AG04450 (cell line): ENCODE results near the gene ILKAP. TPM values are rescaled to one million over a fixed set of nuclear protein-coding genes. Genes with fewer than 3 reads are reported as not detected.

ENCODE experiments used
- CTCF ChIA-PET: fragments of 300-600, 350-600 bp; formaldehyde crosslinking; extraction: SDS; loops from one replicate; lab custom pipeline; 2022; ENCODE audit warnings: antibody characterized with exemption, inconsistent platforms; lab: Charles Lee
- POLR2A ChIA-PET: fragments of 350-600 bp; formaldehyde crosslinking; extraction: SDS; loops from one replicate; lab custom pipeline; 2021; ENCODE audit warnings: antibody characterized with exemption, inconsistent platforms; lab: Yijun Ruan, JAX
- DNase-seq: peaks from one replicate; pipeline ENCODE4 v3.0.0-alpha.2; 2011; ENCODE audit warnings: low read depth, low spot score
- H3K27ac ChIP-seq: one replicate; pipeline ENCODE4 v1.5.1; 2012; ENCODE audit warnings: low read depth, low read length, control low read depth
- H3K27me3 ChIP-seq: one replicate; pipeline ENCODE4 v1.6.0; 2012; ENCODE audit warnings: low read length; ENCODE audit not compliant: control insufficient read depth, insufficient read depth
- H3K4me3 ChIP-seq: 2 replicates; pipeline ENCODE4 v1.5.1; 2011; ENCODE audit warnings: mild to moderate bottlenecking, low read depth, low read length, control low read depth
- H3K9me3 ChIP-seq: 2 replicates; pipeline ENCODE4 v1.5.1; 2012; ENCODE audit warnings: low read length; ENCODE audit not compliant: control insufficient read depth, insufficient read depth
- polyA plus RNA-seq: library from polyadenylated mRNA; depleted of rRNA; stranded (reverse); fragments of >200 nt; gene quantifications from 2 replicates; pipeline ENCODE4 v1.2.3, GENCODE V29; 2011
- TF ChIP-seq, protein P1 (sequence below): IDR thresholded peaks from 2 replicates; pipeline ENCODE4 v1.5.1; 2011; ENCODE audit warnings: low read depth, low read length, control low read depth, inconsistent platforms

The ILKAP gene
- polyA plus RNA-seq, 1 experiment, result 34.9 TPM

DNA sequence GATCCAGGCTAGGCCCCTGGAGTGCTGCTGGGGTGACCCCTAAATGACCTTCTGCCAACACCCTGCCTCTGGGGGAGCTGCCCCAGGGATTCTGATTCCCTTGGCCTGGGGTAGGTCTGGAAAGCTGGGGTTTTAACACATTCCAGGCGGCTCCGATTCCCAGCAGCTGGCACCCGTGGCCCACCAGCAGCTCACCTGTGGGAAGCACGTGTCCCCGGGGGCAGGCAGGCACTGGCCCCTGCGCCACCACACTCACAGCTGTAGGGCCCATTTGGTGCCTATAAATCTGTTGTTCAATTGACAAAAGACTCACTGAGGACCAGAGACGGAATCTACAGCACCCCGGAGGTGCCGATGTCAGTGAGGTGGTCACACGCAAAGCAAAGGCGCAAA, 69.1 kb downstream of the ILKAP start:
- Histone ChIP-seq H3K9me3 (no peaks in the 10 kb centered on the region; the same call in 1 of the 2 replicates), H3K27me3 (no peaks in the 10 kb centered on the region), H3K27ac (no peak overlapping the region), H3K4me3 (no peak overlapping the region)
- ChIA-PET POLR2A (no interaction called here), CTCF (no interaction called here)
- TF ChIP-seq, protein P1, sequence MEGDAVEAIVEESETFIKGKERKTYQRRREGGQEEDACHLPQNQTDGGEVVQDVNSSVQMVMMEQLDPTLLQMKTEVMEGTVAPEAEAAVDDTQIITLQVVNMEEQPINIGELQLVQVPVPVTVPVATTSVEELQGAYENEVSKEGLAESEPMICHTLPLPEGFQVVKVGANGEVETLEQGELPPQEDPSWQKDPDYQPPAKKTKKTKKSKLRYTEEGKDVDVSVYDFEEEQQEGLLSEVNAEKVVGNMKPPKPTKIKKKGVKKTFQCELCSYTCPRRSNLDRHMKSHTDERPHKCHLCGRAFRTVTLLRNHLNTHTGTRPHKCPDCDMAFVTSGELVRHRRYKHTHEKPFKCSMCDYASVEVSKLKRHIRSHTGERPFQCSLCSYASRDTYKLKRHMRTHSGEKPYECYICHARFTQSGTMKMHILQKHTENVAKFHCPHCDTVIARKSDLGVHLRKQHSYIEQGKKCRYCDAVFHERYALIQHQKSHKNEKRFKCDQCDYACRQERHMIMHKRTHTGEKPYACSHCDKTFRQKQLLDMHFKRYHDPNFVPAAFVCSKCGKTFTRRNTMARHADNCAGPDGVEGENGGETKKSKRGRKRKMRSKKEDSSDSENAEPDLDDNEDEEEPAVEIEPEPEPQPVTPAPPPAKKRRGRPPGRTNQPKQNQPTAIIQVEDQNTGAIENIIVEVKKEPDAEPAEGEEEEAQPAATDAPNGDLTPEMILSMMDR, result no peak
- no peak for DNase-seq

DNA sequence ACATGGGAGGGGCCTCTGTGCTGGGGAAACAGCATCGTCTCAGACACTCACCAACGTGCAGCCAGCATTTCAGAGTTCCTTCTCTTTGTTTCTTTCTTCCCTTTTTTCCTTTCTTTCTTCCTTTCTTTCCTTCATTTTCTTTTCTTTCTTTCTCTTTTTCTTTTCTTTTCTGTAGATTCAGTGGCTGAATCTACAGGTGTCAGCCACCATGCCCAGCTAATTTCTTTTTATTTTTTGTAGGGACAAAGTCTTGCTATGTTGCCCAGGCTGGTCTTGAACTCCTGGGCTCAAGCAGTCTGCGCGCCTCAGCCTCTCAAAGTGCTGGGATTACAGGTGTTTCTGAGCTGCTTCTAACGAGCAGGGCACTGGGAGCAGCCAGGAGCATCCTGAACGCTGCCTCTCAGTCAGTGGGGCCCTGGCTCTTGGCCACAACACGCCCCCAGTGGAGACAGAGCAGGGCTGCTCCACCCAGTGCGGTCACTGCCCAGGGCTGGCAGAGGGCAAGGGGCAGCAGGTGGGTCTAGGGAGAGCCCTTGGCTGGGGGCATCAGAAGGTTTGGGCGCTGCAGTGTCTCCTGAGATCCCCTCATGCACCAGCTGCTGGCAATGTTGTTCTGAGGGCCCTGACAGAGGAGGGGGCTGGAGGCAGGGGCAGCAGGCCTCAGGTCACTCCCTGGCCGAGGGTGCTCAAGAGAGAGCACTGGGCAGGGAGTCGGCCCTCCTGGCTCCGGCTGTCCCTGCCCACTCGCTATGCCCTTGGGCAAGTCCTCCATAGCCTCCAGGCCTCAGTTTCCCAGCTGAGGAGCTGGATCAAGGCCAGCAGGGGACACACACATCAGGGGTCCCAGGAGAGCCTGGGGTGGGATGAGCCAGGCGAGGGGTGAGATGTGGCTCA, 69.7 kb downstream of the ILKAP start:
- no peak for DNase-seq
- POLR2A ChIA-PET, result no interaction called here
- TF ChIP-seq, protein P1, result no peak
- no peak overlapping the region for H3K4me3 ChIP-seq
- H3K27me3 ChIP-seq, result no peaks in the 10 kb centered on the region
- no peak overlapping the region for H3K27ac ChIP-seq
- CTCF ChIA-PET, result no interaction called here
- no peaks in the 10 kb centered on the region; the same call in 1 of the 2 replicates for H3K9me3 ChIP-seq

DNA sequence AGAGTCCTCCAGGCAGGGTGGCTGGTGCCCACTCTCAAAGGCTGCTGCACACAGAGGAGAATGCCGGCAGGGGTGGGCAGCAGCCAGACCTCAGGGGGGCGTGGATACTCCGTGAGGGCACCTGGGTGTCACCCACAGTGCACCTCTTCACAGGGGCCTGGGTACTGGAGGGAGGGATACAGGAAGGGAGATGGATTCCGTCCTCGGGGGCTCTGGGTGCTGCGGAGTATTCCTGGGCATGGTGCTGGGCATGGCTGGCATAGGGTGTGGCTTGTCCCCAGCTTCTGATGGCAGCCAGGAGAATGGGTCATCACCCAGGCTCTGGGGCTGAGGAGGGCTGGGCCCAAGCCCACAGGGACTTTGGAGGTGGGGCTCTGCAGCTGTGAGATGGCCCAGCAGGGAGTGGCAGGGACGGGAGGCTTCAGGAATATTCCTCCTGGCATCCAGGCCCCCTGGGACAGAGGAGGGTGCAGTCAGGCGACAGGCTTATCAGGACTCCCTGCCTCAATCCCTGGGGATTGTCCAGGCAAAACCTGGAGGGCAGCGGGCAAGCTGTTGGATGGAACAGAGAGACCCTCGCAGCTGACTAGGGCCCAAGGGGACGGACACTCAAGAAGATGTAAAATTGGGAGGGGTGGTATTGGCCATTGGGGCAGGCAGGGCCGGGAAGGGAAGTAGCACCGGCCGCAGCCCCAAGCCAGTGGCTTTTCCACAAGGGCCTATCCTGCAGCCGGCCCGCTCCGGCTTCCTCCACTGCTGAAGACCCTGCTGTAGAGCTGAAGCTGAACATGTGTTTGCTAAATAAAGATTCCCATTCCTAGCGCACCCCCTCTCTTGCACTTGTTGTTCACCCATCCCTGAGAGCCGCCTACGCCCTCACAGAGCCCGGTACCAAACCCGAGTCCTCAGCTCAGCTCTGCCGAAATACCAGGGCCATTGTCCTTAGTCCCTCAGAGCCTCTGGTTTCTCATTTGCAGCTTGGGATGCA, 70.7 kb downstream of the ILKAP start:
- no peaks in the 10 kb centered on the region for H3K27me3 ChIP-seq
- CTCF ChIA-PET, result no interaction called here
- TF ChIP-seq, protein P1, result no peak
- H3K9me3 ChIP-seq, result peaks cover 4% of the 10 kb centered on the region; the same call in 1 of the 2 replicates
- H3K27ac ChIP-seq, result no peak overlapping the region
- DNase-seq, result no peak
- no peak overlapping the region for H3K4me3 ChIP-seq
- POLR2A ChIA-PET, result no interaction called here

DNA sequence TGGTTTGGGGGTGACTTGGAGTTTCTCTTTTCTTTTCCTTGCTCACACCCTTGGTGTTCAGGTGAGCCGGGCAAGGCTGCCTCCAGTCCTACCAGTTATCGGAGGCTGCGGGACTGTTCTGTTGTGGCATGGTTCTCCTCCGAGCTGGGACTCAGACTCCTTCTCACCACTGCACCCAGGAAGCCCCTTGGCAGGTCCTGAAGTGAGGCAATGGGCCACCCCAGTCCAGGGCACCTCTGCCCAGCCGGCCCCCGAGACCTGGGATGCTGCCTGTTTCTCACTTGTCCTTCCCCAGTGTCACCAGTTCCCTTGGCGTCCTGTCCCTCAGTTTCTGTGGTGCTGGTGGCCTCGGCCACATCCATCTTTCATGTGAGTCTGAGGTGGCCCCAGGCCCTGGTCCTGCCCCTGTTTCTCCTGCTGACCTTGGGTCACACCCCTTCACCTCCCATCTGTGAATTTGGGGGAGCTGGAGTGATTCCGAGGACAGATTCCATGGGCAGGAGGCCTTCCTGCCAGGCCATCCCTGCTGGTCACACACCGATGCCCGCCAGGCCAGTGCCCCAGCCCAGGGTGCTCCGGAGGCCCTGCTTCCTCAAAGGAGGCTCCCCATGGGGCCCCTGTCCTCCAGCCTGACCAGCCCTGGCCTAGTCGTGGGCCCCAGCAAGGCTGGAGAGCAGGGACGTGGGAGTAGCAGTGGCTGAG, 71.6 kb downstream of the ILKAP start:
- peaks cover 4% of the 10 kb centered on the region; the same call in 1 of the 2 replicates for H3K9me3 ChIP-seq
- H3K4me3 ChIP-seq, result no peak overlapping the region
- no peaks in the 10 kb centered on the region for H3K27me3 ChIP-seq
- DNase-seq, result no peak
- no peak overlapping the region for H3K27ac ChIP-seq
- ChIA-PET CTCF (no interaction called here), POLR2A (no interaction called here)
- TF ChIP-seq, protein P1, result no peak
